NCI-H748 (cell line): Measurements from ENCODE around the gene OR2T34.
"Not testable (repeated sequence)": the region's sequence is repeated elsewhere in the genome, so short reads cannot be mapped to it uniquely, and the experiment has no call there.

ENCODE experiments used
- DNase-seq: peaks from one replicate; lab custom pipeline; 2025; ENCODE audit not compliant: unreplicated experiment; lab: John Stamatoyannopoulos, UW

The OR2T34 gene, protein sequence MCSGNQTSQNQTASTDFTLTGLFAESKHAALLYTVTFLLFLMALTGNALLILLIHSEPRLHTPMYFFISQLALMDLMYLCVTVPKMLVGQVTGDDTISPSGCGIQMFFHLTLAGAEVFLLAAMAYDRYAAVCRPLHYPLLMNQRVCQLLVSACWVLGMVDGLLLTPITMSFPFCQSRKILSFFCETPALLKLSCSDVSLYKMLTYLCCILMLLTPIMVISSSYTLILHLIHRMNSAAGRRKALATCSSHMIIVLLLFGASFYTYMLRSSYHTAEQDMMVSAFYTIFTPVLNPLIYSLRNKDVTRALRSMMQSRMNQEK

DNA sequence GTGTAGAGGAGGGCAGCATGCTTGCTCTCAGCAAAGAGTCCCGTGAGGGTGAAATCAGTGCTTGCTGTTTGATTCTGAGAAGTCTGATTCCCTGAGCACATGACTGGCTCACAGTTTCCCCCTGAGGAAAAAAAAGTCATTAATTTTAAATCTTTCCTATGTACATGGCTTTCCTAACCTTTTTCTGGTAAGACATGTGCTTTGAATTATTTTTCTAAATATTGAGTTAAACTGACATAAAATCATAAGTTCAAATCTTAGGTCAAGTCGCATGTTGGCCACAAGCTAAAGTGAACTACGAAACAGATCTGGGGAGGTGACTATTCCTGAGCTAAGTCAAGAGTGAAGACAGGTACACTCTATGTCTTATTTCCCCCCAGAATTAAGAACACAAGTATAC, at the start of gene OR2T34:
Gene OR2T34, minus strand, starts transcription at position 101 of the 400 bp plus-strand sequence. Its CDS starts 0 bp downstream, at position 101.
- not testable (repeated sequence) for DNase-seq

DNA sequence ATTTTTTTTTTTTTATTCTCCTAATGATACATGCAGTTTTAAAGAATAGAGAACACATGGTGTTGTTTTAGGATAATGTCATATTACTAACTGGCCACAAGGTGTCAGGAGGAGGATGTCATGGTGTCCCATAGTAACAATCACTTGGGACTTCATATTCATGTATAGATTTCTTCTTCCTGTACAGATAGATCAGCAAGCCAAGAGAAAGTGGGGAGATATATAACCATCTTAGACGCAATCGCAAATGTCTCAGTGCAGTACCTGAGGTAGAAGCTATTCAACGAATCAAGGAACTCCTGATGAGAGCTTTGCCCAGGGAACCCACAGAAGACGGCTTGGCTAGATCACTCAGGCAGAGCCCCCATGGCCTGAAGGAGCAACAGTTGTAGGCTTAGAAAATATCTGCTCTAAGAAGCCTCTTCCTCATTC, 48.0 kb upstream of the OR2T34 start:
- peak; percentile 49 for DNase-seq

DNA sequence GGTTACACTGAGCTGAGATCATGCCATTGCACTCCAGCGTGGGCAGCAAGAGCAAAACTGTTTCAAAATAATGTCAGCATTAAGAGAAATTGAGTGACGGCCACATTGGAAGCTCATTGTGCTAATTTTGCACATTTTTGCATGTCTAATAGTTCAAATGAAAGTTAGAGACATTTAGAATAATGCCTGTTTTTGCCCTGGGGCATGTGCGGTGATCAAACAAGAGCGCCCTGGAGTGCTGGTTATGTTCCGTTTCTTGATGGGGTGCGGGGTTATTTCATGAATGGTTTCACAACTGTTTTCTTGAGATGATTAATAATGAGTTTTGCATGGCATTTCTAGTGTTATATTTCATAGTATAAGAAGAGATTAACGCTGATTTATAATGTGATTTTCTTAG, 47.2 kb upstream of the OR2T34 start:
- DNase-seq, result no peak

DNA sequence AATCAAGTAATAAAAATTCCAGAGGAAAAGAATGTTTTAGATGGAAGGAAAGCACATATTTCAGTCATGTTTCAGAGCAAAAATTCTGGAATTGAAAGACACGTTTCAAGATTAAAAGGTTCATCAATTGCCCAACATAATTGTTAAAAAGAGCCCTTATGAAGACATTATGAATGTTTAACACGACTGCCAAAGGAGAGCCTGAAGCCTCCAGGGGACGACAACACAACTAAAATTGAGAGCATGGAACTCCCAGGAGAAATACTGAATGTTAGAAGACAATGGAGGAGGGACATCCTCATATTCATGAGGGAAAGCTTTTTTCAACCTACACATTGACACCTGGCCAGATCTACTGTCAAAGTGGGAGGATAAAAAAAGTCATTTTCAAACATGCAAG, 44.3 kb upstream of the OR2T34 start:
- no peak for DNase-seq

DNA sequence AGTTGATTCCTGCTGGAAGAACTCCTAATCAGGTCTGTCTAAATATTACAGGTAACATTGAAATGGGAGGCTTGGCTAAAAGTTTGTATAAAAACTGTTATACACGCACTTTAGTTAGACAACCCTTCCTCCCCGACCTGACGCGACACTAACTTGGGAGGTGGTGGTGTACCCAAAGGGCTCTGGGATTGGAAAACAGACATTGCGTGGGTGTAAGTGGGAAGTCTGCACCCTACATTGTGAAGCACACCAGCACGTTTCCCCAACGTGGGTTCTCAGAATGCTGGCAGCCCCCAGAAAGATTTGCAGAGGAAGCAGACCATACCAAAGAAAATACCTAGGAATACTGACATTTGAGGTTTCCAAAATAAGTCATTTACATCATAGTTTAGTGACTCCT, 43.6 kb upstream of the OR2T34 start:
- no peak for DNase-seq

DNA sequence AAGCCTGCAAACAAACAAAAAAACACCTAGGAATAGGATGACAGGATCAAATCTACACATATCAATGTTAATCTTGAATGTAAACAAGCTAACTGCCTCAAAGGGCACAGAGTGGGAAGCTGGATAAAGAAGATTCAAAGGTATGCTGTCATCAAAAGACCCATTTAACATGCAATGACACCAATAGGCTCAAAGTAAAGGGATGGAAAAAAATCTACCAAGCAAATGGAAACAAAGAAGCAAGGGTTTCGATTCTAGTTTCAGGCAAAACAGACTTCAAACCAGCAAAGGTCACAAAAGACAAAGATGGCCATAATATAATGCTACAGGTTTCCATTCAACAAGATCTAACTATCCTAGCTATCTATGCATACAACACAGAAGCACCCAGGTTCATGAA, 39.2 kb upstream of the OR2T34 start:
- DNase-seq, result no peak

DNA sequence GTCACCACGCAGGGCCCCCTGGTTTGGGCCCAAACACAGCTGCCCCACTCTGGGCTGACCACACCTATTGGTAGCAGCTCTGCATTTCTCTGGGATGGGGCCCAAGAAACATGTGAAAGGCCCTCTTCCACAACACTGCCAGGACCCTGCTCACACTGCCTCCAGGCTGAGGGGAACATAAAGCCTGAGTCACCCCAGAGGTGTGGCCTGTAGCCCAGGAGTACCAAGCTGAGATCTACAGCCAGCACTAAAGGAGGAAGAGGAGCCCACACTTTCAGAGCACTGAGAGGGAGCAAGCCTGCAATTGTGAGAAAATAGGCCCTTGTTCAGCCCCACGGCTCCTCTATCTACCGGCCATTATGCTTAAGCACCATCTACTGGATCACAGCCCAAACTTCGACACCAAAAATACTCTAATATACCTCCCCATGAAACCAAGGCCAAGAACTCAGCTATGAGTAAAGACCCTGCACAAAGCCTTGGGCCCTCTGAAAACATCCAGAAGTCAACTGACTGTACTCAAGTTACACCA, 37.4 kb upstream of the OR2T34 start:
- DNase-seq, result no peak

DNA sequence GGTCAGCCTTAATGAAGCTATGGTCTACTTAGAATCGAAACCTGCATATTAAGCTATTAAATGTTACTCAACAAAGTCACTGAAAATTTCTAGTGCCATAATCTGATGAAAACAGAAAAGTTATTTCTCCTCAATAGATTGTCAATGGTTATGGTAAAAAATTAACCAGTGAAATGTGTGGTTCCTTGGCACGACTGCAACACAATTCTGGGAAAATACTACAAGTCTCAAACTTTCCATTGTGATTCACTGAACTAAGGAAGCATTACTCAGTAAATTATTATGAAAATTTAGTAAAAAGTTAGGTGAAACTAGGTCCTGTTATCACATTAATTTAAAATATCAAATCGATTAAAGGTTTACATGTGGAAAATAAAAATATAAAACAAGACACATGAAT, 35.7 kb upstream of the OR2T34 start:
- DNase-seq, result no peak

DNA sequence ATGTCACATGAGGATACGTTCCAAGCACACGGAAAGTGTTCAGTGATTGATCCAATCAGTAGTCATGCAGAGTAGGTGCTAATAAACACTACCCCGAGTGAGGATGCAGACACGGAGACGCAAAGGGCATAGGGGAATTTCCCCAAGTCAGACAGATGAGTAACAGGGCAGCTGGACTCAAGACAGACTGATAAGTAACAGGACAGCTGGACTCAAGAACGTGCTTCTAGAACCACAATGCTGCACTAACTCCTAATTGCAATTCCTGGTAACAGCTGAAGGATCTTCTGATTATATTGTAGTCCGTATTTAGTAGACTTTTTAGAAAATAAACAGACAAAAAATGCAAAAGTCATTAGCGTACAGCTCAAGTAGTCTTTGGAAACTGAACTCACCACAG, 24.8 kb upstream of the OR2T34 start:
- no peak for DNase-seq

DNA sequence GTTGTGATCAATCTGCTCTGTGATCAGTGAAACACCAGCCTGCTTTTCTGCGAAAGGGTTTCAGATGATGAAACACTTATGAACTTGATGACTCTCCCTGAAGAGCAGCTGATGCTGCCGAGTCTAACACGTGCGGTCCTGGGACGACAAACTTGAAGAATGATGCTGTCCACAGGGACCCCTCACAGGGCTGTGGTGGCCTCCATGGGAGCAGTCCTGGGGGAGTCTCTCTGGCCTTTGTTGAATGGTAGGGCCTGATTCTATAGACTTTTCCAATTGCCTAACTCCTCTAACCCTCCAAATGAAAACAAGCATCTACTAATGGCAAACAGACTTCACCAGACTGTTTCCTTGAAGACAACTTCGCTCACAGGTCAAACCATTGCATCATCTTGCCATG, 23.0 kb upstream of the OR2T34 start, which contains the start of gene OR2T10:
Gene OR2T10, minus strand, starts transcription at position 112 of the 400 bp plus-strand sequence. CDS start 3,932 bp downstream, outside the sequence.
- no peak for DNase-seq

DNA sequence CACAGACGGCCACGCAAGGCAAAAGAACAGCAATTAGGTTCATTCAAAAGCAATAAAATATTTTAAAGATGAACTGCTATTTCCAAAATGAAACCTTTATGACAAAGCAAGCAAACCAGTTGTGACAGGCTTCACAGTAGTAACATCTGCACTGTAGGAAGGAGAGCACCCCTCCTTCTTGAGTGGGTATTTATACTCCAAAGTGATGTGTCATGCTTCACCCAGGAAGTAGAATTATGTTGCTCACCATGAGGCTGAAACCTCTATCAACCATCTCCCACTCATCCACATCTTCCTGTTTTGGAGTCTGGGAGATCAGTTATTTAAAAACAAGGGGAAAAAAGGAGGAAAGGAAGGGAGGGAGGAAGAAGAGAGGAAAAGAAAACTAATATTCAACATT, 22.1 kb upstream of the OR2T34 start:
- DNase-seq, result no peak

DNA sequence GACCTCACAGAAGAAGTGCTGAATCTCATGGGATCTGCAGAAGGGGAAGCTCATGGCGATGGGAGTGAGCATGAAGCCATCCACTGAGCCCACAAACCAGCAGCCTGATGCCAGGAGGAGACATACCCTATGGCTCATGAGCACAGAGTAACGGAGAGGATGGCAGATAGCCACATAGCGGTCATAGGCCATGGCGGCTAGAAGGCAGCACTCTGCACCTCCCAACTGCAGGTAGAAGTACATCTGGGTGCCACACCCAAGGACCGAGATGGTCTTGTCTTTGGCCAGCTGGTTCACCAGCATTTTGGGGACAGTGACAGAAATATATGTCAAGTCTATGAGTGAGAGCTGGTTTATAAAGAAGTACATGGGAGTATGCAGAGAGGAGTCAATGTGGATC, 18.7 kb upstream of the OR2T34 start:
- no peak for DNase-seq

DNA sequence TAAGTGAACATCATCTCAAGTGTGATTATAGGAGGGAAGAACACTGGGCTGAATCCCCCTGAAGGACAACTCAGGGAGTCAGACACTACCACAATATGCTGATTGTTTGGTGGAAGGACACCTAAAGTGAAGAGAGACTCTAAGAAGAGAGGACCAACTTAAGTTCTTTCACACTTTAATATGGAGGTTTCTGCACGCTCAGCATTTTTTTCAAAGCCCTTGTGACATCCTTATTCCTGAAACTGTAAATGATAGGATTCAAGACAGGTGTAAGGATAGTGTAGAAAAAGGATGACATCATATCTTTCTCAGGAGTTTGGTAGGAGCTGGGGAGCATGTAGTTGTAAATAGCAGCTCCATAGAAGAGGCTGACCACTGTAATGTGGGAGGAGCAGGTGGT, 18.1 kb upstream of the OR2T34 start:
- DNase-seq, result no peak

DNA sequence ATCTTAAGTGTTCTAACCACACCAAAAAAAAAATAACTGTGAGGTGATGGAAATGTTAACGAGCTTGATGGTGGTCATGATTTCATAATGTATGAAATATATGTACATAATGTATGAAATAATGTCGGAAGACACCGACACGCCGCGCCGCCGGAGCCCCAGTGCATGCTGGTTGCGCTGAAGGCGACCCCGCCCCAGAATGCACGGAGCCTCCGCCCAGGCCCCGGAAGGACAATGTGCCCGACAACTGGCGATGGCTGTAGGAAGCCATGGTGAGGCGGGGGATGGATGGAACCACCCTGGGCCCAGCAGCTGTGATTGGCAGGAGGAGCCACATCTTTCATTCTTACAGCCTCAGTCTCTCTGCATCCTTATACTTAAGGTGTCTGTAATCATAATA, 15.5 kb upstream of the OR2T34 start:
- DNase-seq, result no peak

DNA sequence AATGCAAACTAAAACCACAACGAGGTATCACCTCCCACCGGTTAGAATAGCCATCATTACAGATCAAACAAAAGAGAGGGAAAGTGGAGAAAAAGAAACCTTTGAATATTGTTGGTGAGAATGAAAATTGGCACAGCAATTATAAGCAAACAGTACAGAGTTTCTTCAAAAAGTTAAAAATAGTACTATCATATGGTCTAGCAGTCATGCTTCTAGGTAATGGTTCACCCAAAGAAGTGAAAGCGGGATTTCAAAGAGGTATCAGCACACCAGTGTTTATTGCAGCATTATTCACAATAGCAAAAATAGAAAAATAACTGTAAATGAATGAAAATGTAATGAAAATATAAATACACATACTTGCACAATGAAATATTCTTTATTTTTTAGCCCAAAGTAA, 14.8 kb upstream of the OR2T34 start:
- no peak for DNase-seq

DNA sequence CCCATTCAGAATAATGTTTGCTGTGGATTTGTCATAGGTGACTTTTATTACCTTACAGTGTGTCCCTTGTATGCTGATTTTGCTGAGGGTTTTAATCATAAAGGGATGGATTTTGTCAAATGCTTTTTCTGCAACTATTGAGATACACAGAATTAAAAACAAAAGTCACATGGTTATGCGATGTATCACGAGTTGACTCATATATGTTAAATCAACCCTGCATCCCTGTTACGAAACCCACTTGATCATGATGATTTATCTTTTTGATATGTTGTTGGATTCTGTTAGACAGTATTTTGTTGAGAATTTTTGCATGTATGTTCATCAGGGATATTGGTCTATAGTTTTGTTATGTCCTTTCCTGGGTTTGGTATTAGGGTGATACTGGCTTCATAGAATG, 10.7 kb upstream of the OR2T34 start:
- DNase-seq, result no peak

DNA sequence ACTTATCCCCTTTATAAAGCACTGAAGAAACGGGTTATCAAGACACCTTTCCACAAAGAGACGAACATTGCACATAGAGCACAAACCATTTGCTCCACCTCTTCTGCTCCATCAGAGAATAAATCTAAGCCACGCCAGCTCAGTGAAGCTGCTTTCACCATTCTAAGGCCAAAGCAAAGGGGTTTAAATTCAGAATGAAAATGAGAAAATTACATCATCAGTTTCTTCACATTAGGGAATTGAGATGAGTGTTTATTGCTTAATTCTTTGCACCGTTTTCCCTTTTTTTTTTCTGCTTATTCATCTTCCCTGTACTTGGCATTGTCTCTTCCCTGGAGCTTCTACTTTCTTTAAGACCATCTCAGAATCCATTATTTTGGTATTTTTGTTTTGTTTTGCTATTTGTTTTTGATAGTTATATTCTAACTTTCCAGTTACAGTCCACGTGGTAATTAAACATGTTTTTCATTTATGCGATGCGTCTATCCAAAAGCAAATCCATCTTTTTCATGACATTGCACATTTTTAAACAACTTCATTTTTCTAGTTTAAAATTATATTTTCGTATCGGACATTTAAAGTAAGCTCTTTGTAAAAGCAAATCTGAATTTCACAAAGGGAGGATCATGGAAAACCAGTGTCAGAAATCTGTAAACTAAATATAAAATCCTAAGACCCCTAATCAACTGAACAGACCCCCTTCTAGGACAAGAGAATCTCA, 1.9 kb upstream of the OR2T34 start:
- no peak for DNase-seq

DNA sequence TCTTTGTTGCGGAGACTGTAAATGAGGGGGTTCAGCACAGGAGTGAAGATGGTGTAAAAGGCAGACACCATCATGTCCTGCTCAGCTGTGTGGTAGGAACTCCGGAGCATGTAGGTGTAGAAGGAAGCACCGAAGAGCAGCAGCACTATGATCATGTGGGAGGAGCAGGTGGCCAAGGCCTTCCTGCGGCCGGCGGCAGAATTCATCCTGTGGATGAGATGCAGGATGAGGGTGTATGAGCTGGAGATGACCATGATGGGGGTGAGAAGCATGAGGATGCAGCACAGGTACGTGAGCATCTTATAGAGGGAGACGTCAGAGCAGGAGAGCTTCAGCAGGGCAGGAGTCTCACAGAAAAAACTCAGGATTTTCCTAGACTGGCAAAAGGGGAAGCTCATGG, 701 bp downstream of the OR2T34 start:
- DNase-seq, result not testable (repeated sequence)

DNA sequence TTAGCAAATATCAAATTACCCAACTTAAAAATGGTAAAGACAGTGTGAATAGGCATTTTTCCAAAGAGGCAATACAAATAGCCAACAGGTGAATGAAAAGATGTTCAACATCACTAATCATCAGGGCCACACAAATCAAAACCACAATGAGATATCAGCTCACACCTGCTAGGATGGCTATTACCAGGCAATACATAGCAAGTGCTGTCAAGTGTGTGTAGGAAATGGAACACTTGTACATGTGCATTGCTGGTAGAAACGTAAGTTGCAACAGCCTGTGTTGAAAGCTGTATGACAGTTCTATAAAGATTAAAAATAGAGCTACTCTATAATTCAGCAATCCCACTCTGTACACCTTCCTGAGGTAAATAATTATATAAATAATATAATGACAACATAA, 2.5 kb downstream of the OR2T34 start:
- DNase-seq, result not testable (repeated sequence)

DNA sequence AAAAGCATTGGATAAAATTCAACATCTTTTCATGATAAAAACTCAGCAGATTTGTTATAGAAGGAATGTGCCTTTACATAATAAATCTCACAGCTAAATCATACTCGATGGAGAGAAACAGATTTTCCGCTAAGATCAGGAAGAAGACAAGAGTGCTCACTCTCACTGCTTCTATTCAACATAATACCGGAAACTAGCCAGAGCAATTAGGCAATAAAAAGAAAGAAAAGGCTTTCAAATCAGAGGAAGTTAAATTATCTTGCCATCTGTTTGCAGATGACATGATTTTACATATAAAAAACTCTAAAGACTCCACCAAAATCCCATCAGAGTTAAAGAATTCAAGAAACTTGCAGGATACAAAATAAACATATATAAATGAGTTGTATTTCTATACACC, 3.7 kb downstream of the OR2T34 start:
- DNase-seq, result not testable (repeated sequence)

DNA sequence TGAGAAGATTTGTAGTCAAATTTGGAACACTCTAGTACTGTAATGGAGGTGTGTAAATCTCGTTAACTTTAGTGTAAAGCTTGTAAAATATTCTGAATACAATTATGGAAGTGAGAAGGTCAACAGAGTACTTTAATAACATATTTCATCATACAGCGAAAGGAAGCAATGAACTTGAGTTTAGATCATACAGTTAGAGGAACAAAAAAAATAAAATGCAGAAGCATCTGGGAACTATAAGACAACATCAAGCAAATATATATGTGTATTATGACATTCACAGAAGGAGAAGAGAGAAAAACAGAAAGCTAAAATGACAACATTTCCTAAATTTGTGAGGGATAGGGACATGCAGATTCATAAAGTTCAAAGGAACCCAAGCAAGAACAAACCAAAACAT, 5.5 kb downstream of the OR2T34 start:
- not testable (repeated sequence) for DNase-seq
